ENCODE results near the gene HS1BP3.

HS1BP3 gene

DNA sequence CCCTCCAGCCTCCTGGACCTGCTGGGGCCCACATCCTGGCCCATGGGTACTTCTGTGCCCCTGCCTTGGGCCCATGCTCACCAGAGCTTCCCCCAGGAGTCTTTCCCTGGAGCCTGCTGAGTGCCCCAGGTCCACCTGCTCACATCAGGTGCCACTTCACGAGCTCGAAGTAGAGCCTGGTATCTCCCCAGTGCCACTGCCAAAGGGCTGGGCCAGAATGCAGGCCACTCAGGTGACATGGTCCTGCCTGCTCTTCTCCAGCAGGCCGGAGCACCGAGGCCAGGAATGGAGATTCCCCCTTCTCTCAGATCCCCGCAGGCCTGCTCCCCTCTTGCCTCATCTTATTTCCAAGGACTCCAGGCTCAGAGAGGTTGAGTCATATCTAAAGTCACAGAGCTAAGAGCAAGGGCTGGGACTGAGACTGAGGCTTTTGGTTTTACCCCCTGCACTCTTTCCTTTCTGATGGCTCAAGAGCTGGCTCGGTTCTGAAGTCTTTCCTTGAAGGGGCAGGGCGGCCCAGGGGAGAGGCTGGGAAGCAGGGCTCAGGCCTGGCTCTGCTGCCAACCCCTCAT, 79.2 kb downstream of the HS1BP3 start:
- no peak for DNase-seq (ENCODE audit: low read depth)
- no peak overlapping the region for H3K4me3 ChIP-seq (ENCODE audit: control insufficient read depth, low read depth, low read length)
- TF ChIP-seq, protein P1, sequence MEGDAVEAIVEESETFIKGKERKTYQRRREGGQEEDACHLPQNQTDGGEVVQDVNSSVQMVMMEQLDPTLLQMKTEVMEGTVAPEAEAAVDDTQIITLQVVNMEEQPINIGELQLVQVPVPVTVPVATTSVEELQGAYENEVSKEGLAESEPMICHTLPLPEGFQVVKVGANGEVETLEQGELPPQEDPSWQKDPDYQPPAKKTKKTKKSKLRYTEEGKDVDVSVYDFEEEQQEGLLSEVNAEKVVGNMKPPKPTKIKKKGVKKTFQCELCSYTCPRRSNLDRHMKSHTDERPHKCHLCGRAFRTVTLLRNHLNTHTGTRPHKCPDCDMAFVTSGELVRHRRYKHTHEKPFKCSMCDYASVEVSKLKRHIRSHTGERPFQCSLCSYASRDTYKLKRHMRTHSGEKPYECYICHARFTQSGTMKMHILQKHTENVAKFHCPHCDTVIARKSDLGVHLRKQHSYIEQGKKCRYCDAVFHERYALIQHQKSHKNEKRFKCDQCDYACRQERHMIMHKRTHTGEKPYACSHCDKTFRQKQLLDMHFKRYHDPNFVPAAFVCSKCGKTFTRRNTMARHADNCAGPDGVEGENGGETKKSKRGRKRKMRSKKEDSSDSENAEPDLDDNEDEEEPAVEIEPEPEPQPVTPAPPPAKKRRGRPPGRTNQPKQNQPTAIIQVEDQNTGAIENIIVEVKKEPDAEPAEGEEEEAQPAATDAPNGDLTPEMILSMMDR (IDR thresholded peaks at IDR 0.05; ENCODE audit: control insufficient read depth, insufficient read depth, low read depth, low read length, missing control alignments) = no peak

DNA sequence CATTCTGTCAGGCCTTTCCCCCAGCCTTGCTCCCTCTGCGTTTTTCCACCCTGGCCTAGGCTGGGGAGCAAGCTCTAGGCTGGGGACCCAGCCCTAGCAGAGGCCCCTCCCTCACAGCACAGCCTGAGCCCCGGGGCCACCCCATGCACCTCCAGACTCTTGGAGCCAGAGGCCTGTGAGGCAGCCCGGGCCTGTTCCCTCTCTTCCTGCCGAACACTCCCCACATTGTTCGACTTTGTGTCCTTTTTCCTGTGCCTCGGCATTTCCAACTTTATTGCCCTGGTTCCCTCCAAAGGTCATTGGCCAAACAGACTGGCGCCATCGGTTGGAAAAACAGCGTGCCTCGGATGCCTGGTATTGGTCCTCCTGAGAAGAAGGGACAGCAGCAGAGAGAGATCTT, 79.7 kb downstream of the HS1BP3 start:
- TF ChIP-seq, protein P1 (IDR thresholded peaks at IDR 0.05; ENCODE audit: control insufficient read depth, insufficient read depth, low read depth, low read length, missing control alignments) = no peak
- H3K4me3 ChIP-seq (ENCODE audit: control insufficient read depth, low read depth, low read length) = no peak overlapping the region
- DNase-seq (ENCODE audit: low read depth) = no peak

DNA sequence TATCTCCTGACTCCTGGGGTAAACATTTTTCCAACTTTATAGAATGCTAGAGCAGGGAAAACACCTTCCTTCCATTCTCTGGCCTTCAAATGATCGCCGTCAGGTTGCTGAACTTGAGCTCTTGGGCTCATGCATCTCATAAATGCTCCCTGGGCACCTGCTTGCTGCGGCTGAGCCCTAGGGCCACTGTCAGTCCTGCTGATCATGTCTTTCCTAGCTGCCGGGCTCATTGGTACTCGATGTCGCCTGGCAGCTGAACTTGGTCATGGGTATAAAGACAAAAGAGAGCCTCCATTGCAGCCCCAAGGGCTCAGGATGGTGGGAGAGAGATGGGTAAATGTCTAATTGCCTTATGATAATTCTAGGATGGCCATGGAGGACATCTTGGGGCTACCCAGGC, 80.6 kb downstream of the HS1BP3 start:
- no peak for DNase-seq (ENCODE audit: low read depth)
- H3K4me3 ChIP-seq (ENCODE audit: control insufficient read depth, low read depth, low read length) = no peak overlapping the region
- TF ChIP-seq, protein P1 (IDR thresholded peaks at IDR 0.05; ENCODE audit: control insufficient read depth, insufficient read depth, low read depth, low read length, missing control alignments) = no peak

DNA sequence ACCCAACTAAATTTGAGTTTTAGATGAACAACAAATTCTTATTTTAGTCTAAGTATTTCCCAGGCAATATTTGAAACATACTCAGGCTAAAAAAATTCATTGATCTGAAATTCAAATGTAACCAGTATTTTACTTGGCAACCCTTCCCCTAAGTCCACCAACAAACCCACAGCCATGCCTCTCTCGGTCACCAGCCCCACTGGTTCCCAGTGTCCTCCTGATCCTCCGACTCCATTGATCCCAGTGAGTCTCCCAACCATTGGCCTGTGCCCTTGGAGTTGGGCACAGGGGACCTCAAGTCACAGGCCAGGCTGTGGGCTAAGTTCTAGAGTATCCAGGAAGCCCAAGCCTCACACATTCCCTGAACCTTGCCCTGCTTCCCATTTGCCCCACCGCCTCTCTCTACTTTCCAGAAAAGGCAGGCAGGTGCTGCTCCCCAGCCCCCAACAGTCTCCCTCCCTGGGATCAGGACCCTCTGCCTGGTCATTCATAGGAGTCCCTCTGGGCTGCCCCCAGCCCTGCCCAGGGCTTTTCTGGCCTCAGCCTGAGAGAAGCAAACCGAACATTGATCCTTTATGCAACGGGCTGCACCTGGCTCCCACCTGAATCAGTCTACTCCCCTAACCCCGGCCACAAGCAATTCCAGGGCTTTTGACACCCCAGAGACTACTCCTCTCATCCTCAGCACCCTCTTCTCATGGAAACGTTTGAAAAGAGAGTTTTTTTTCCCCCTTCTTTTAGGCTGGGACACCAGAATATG, 81.3 kb downstream of the HS1BP3 start:
- no peak overlapping the region for H3K4me3 ChIP-seq (ENCODE audit: control insufficient read depth, low read depth, low read length)
- no peak for DNase-seq (ENCODE audit: low read depth)
- TF ChIP-seq, protein P1 (IDR thresholded peaks at IDR 0.05; ENCODE audit: control insufficient read depth, insufficient read depth, low read depth, low read length, missing control alignments) = no peak

DNA sequence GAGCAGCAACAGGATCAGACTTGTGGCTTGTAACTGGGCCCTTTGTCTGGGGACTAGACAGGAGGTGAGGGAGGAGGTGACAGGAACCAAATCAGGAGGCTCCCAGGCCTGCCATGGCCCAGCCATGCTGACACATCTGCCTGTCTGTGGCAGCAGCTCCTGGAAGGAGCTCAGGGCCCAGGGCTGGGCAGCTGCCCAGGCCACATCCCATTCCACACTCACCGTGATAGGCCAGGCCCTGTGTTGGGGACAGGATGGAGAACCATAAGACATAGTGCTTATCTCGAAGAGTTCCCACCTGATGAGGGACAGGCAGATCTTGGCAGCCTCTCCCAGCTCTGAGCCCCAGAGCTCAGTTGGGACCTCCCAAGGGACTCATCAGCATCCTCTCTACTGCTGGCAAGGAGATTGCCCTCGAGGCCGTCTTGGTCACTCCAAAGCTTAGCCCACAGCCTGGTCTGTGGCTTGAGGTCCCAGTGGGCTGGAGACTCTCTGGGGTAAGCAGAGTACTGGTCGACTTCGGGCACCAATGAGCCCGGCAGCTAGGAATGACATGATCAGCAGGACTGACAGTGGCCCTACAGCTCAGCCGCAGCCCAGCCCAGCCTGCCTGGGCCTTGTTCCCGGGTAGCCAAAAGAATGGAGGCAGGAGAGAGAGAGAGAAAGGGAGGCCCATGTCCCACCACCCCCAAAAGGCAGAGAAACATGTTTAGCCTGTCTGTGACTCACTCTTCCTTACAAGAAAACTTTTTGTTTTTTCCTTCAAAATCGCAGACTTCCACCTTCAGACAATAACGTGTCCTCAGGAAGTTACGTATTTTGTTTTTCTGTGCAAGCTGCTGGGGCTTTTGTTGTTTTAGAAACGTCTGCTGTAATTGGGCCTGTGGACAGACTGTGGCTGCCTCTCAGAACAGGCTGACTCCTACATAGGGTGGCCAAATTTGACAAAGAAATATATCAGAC, 82.1 kb downstream of the HS1BP3 start:
- no peak overlapping the region for H3K4me3 ChIP-seq (ENCODE audit: control insufficient read depth, low read depth, low read length)
- DNase-seq (ENCODE audit: low read depth) = no peak
- TF ChIP-seq, protein P1 (IDR thresholded peaks at IDR 0.05; ENCODE audit: control insufficient read depth, insufficient read depth, low read depth, low read length, missing control alignments) = no peak

DNA sequence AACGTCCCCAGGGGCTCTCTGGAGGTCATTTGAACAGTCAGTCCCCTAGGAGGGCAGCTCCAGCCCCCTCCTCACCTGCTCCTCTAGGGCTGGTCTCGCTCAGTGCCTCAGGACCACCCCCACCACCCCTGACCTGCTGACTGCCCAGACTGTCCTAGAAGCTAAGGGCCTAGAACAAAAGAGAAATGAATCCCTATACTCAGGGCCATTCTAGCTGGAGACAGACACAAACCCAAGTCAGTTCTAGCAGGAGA, 83.0 kb downstream of the HS1BP3 start:
- no peak overlapping the region for H3K4me3 ChIP-seq (ENCODE audit: control insufficient read depth, low read depth, low read length)
- no peak for DNase-seq (ENCODE audit: low read depth)
- TF ChIP-seq, protein P1 (IDR thresholded peaks at IDR 0.05; ENCODE audit: control insufficient read depth, insufficient read depth, low read depth, low read length, missing control alignments) = no peak
